DMS153 treated with DMSO at 0.1 percent for 48 hours (cell line): ENCODE results near the gene SMIM10L2A.
"Not testable (repeated sequence)": the region's sequence is repeated elsewhere in the genome, so short reads cannot be mapped to it uniquely, and the experiment has no call there.

ENCODE experiments used
- DNase-seq: peaks from one replicate; lab custom pipeline; 2025; ENCODE audit not compliant: unreplicated experiment; lab: John Stamatoyannopoulos, UW

Gene SMIM10L2A

GRCh38 chrX:135421932-135422809 lies at the start of gene SMIM10L2A:
TSS of gene SMIM10L2A (plus strand) at chrX:135421944. CDS start at chrX:135422132, 188 bp downstream.
- no peak for DNase-seq

GRCh38 chrX:135373357-135373756 lies 48.4 kb upstream of the SMIM10L2A start:
- DNase-seq = no peak

GRCh38 chrX:135382260-135382659 lies 39.5 kb upstream of the SMIM10L2A start:
- DNase-seq = no peak

GRCh38 chrX:135383249-135383648 lies 38.5 kb upstream of the SMIM10L2A start:
- DNase-seq = no peak

GRCh38 chrX:135384161-135384836 lies 37.4 kb upstream of the SMIM10L2A start:
- no peak for DNase-seq

GRCh38 chrX:135388841-135389240 lies 32.9 kb upstream of the SMIM10L2A start:
- DNase-seq = no peak

- no peak for DNase-seq
Observed at GRCh38 chrX:135389243-135389642, 32.5 kb upstream of the SMIM10L2A start.

- DNase-seq = no peak
Observed at GRCh38 chrX:135389717-135390116, 32.0 kb upstream of the SMIM10L2A start.

GRCh38 chrX:135391734-135392133 lies 30.0 kb upstream of the SMIM10L2A start:
- no peak for DNase-seq

- DNase-seq = no peak
Observed at GRCh38 chrX:135393051-135393450, 28.7 kb upstream of the SMIM10L2A start.

GRCh38 chrX:135395064-135395463 lies 26.7 kb upstream of the SMIM10L2A start:
- no peak for DNase-seq

- no peak for DNase-seq
Observed at GRCh38 chrX:135396109-135396508, 25.6 kb upstream of the SMIM10L2A start.

GRCh38 chrX:135396566-135396965 lies 25.2 kb upstream of the SMIM10L2A start:
- DNase-seq = no peak

- no peak for DNase-seq
Observed at GRCh38 chrX:135397652-135398051, 24.1 kb upstream of the SMIM10L2A start.

- no peak for DNase-seq
Observed at GRCh38 chrX:135403374-135403773, 18.4 kb upstream of the SMIM10L2A start.

GRCh38 chrX:135406428-135406827 lies 15.3 kb upstream of the SMIM10L2A start:
- DNase-seq = not testable (repeated sequence)

GRCh38 chrX:135408794-135409193 lies 12.9 kb upstream of the SMIM10L2A start:
- no peak for DNase-seq

- DNase-seq = no peak
Observed at GRCh38 chrX:135410861-135411627, 10.7 kb upstream of the SMIM10L2A start.

GRCh38 chrX:135411893-135412292 lies 9.9 kb upstream of the SMIM10L2A start:
- DNase-seq = no peak

GRCh38 chrX:135416546-135416945 lies 5.2 kb upstream of the SMIM10L2A start:
- DNase-seq = no peak

GRCh38 chrX:135420831-135421230 lies 913 bp upstream of the SMIM10L2A start:
- DNase-seq = no peak
